Measurements from ENCODE around the gene CDC25A. TPM values are rescaled to one million over a fixed set of nuclear protein-coding genes. Genes with fewer than 3 reads are reported as not detected.
A peak's percentile ranks its signal among the peaks of the same experiment; 100 is the strongest.

The CDC25A gene
- total RNA-seq, 4 donors from 2014 or later = 2.7 to 14.2 (median 7.0) TPM

GRCh38 chr3:48199117-48199516 lies 10.9 kb upstream of the CDC25A start:
- no peak overlapping the region for H3K4me3 ChIP-seq
- no peak for DNase-seq
- intact Hi-C loops (cut with DNase I) = no loop called here
- no peaks in the 10 kb centered on the region for H3K36me3 ChIP-seq
- no peak overlapping the region for H3K27ac ChIP-seq
- H3K4me1 ChIP-seq = peaks cover 0 to 13% (median 4%) of the 10 kb centered on the region in 3 donors
- no peak for TF ChIP-seq POLR2A (IDR thresholded peaks at IDR 0.05)
- TF ChIP-seq CTCF (IDR thresholded peaks at IDR 0.05) = no peak
- H3K9me3 ChIP-seq = no peaks in the 10 kb centered on the region
- H3K27me3 ChIP-seq = no peaks in the 10 kb centered on the region

GRCh38 chr3:48196611-48197010 lies 8.4 kb upstream of the CDC25A start:
- Histone ChIP-seq H3K27ac (no peak overlapping the region), H3K4me3 (no peak overlapping the region), H3K36me3 (no peaks in the 10 kb centered on the region), H3K9me3 (no peaks in the 10 kb centered on the region), H3K27me3 (no peaks in the 10 kb centered on the region), H3K4me1 (peaks cover 0 to 15% (median 4%) of the 10 kb centered on the region in 3 donors)
- intact Hi-C loops (cut with DNase I) = no loop called here
- TF ChIP-seq CTCF (IDR thresholded peaks at IDR 0.05) (no peak), POLR2A (IDR thresholded peaks at IDR 0.05) (no peak)
- no peak for DNase-seq
- 56 to 100% methylated on average over 1 of the region's 1 CpG for WGBS, 2 donors

- intact Hi-C loops (cut with DNase I) = loop anchor here (5.0 kb wide), 1 partner anchor 243 kb away; no protein-coding TSS in a partner anchor
Observed at GRCh38 chr3:48194446-48195071, 6.3 kb upstream of the CDC25A start.

GRCh38 chr3:48190911-48191310 lies 2.7 kb upstream of the CDC25A start:
- Histone ChIP-seq H3K27ac (no peak overlapping the region), H3K27me3 (no peaks in the 10 kb centered on the region), H3K36me3 (no peaks in the 10 kb centered on the region), H3K9me3 (no peaks in the 10 kb centered on the region), H3K4me3 (no peak overlapping the region), H3K4me1 (peaks cover 14 to 37% (median 15%) of the 10 kb centered on the region in 3 donors)
- 81 to 88% methylated on average over 3 of the region's 3 CpGs for WGBS, 2 donors
- TF ChIP-seq POLR2A (IDR thresholded peaks at IDR 0.05) (no peak), CTCF (IDR thresholded peaks at IDR 0.05) (no peak)
- no peak for DNase-seq
- intact Hi-C loops (cut with DNase I) = loop anchor here (5.0 kb wide), 1 partner anchor 246 kb away; no protein-coding TSS in a partner anchor

More at GRCh38 chr3:48194446-48195071, 6.3 kb upstream of the CDC25A start:
- TF ChIP-seq CTCF (IDR thresholded peaks at IDR 0.05) (peak in 5 of 6 experiments; percentile 69 to 87 (median 79)), POLR2A (IDR thresholded peaks at IDR 0.05) (no peak)
- WGBS, 2 donors = 0% methylated on average over 4 of the region's 9 CpGs
- H3K27me3 ChIP-seq = no peaks in the 10 kb centered on the region
- DNase-seq = no peak
- no peaks in the 10 kb centered on the region for H3K36me3 ChIP-seq
- no peak overlapping the region for H3K4me3 ChIP-seq
- H3K9me3 ChIP-seq = no peaks in the 10 kb centered on the region
- peak overlapping the region in 1 of 4 donors; percentile 4 for H3K27ac ChIP-seq
- peaks cover 0 to 15% (median 4%) of the 10 kb centered on the region in 3 donors for H3K4me1 ChIP-seq

GRCh38 chr3:48189321-48189720 lies 1.1 kb upstream of the CDC25A start:
- peaks cover 11 to 26% (median 14%) of the 10 kb centered on the region in 3 donors for H3K4me1 ChIP-seq
- intact Hi-C loops (cut with DNase I) = no loop called here
- no peaks in the 10 kb centered on the region for H3K27me3 ChIP-seq
- no peak for DNase-seq
- no peaks in the 10 kb centered on the region for H3K36me3 ChIP-seq
- H3K27ac ChIP-seq = no peak overlapping the region
- 79 to 89% methylated on average over 5 to 6 of the region's 6 CpGs for WGBS, 2 donors
- no peak overlapping the region for H3K4me3 ChIP-seq
- TF ChIP-seq POLR2A (IDR thresholded peaks at IDR 0.05) (no peak), CTCF (IDR thresholded peaks at IDR 0.05) (no peak)
- no peaks in the 10 kb centered on the region for H3K9me3 ChIP-seq

Data from esophagus squamous epithelium (tissue), 5 donors.